ENCODE data around the gene G6PC3.

The G6PC3 gene

DNA sequence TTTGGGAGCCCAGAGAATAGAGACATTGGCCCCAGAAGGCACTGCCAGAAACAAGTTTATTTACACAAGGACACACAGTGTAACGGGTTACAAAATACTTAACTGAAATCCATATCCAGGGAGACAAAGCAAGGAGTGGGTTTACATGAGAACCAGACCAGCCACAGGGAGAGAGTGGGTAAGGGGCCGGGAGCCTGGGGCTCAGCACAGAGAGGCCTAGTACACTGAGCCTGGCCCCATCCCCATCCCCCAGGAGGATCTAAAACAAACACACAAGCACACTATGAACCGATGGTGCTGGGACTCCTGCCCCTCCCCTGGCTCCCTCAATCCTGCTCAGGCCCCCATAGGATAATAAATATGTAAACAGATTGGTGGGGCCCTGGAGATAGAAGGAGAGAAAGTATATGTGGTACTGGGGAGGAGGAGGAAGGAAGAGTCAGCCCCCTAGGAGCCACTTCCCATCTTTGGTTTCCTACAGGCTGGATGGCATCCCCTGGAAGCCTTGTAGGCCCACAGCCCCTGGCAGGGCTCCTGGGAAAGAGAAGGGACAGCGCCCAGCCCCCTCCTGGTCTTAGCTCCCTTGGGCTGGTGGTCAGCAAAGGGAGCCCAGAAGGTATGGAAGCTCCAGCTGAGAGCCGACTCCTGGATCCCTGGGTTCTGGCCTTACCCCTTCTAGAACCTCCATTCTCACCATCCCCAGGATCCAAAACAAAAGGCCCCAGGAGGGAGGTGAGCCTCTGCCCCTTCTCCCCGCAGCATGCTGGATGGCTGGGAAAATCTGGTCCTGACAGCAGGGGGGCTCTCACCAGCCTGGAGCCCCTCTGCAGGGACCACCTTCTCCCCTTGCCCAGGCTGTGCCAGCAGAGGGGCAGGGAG, 6.4 kb downstream of the G6PC3 start:
- TF ChIP-seq, protein P1, sequence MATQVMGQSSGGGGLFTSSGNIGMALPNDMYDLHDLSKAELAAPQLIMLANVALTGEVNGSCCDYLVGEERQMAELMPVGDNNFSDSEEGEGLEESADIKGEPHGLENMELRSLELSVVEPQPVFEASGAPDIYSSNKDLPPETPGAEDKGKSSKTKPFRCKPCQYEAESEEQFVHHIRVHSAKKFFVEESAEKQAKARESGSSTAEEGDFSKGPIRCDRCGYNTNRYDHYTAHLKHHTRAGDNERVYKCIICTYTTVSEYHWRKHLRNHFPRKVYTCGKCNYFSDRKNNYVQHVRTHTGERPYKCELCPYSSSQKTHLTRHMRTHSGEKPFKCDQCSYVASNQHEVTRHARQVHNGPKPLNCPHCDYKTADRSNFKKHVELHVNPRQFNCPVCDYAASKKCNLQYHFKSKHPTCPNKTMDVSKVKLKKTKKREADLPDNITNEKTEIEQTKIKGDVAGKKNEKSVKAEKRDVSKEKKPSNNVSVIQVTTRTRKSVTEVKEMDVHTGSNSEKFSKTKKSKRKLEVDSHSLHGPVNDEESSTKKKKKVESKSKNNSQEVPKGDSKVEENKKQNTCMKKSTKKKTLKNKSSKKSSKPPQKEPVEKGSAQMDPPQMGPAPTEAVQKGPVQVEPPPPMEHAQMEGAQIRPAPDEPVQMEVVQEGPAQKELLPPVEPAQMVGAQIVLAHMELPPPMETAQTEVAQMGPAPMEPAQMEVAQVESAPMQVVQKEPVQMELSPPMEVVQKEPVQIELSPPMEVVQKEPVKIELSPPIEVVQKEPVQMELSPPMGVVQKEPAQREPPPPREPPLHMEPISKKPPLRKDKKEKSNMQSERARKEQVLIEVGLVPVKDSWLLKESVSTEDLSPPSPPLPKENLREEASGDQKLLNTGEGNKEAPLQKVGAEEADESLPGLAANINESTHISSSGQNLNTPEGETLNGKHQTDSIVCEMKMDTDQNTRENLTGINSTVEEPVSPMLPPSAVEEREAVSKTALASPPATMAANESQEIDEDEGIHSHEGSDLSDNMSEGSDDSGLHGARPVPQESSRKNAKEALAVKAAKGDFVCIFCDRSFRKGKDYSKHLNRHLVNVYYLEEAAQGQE (IDR thresholded peaks at IDR 0.05; ENCODE audit: low read depth), result no peak
- TF ChIP-seq RAD21 (IDR thresholded peaks at IDR 0.05; ENCODE audit: low read depth) (no peak), ZBTB7A (IDR thresholded peaks at IDR 0.05; ENCODE audit: low read depth) (no peak), TCF12 (IDR thresholded peaks at IDR 0.05; ENCODE audit: low read depth) (no peak), TAF1 (IDR thresholded peaks at IDR 0.05; ENCODE audit: low read depth) (no peak), CEBPB (IDR thresholded peaks at IDR 0.05) (no peak), EGR1 (IDR thresholded peaks at IDR 0.05) (no peak), NFIC (IDR thresholded peaks at IDR 0.05) (no peak), FOXM1 (IDR thresholded peaks at IDR 0.05; ENCODE audit: borderline replicate concordance, low read depth) (no peak)
- TF ChIP-seq, protein P2, sequence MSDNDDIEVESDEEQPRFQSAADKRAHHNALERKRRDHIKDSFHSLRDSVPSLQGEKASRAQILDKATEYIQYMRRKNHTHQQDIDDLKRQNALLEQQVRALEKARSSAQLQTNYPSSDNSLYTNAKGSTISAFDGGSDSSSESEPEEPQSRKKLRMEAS (IDR thresholded peaks at IDR 0.05), result no peak
- TF ChIP-seq, protein P3, sequence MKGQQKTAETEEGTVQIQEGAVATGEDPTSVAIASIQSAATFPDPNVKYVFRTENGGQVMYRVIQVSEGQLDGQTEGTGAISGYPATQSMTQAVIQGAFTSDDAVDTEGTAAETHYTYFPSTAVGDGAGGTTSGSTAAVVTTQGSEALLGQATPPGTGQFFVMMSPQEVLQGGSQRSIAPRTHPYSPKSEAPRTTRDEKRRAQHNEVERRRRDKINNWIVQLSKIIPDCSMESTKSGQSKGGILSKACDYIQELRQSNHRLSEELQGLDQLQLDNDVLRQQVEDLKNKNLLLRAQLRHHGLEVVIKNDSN (IDR thresholded peaks at IDR 0.05), result no peak

DNA sequence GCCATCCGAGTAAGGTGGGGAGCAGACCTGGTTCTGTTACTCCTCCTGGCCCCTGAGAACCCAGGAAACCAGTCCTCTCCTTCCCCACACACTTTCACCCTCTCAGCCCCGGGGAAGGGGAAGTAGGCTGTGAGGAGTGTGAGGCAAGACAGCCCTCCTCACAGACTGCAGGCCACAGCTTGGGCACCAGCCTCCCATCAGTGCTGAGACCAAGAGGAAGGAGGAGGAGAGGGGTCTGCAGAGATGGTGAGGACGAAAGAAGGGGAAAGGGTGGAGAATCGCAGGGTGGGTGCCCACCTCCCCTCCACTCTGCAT, 7.0 kb downstream of the G6PC3 start:
- TF ChIP-seq TAF1 (IDR thresholded peaks at IDR 0.05; ENCODE audit: low read depth) (no peak), CEBPB (IDR thresholded peaks at IDR 0.05) (no peak), YY1 (IDR thresholded peaks at IDR 0.05; ENCODE audit: low read depth) (no peak), EGR1 (IDR thresholded peaks at IDR 0.05) (no peak), ZBTB7A (IDR thresholded peaks at IDR 0.05; ENCODE audit: low read depth) (no peak), TEAD4 (IDR thresholded peaks at IDR 0.05) (no peak)
- TF ChIP-seq, protein P2 (IDR thresholded peaks at IDR 0.05), result no peak
- TF ChIP-seq, protein P3 (IDR thresholded peaks at IDR 0.05), result no peak
- TF ChIP-seq, protein P1 (IDR thresholded peaks at IDR 0.05; ENCODE audit: low read depth), result no peak

DNA sequence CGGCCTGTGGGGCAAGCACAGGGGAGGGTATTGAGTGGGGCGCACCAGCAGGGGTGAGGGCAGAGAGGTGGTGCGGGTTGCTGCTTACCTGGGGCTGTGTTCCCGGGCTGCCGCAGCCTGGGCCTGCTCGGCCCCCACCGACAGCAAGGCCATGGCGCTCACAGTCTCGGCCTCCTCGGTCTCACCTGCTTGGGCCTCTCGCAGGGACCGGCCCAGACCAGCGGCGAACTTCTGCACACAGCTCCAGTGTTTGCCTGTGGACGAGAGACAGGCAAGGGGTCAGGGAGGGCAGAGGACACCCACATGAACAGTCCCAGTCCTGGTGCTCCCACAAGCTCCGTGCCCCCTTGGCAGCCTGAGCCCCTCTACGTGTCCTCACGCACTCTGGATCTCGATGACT, 7.9 kb downstream of the G6PC3 start:
- TF ChIP-seq ZBTB7A (IDR thresholded peaks at IDR 0.05; ENCODE audit: low read depth) (no peak), EP300 (IDR thresholded peaks at IDR 0.05; ENCODE audit: borderline replicate concordance) (no peak), EGR1 (IDR thresholded peaks at IDR 0.05) (no peak), TEAD4 (IDR thresholded peaks at IDR 0.05) (no peak), YY1 (IDR thresholded peaks at IDR 0.05; ENCODE audit: low read depth) (no peak), RAD21 (IDR thresholded peaks at IDR 0.05; ENCODE audit: low read depth) (no peak), TAF1 (IDR thresholded peaks at IDR 0.05; ENCODE audit: low read depth) (no peak)
- TF ChIP-seq, protein P1 (IDR thresholded peaks at IDR 0.05; ENCODE audit: low read depth), result no peak
- TF ChIP-seq, protein P3 (IDR thresholded peaks at IDR 0.05), result no peak
